Psoas muscle (tissue), 8 donors: ENCODE results near the gene STK25. TPM values are rescaled to one million over a fixed set of nuclear protein-coding genes. Genes with fewer than 3 reads are reported as not detected.

Experiments used
- ATAC-seq, 4 donors: fragments of 200-7000 bp; cut with Tn5 transposase; one replicate each; pipeline ENCODE4 v1.9.1; 2020; ENCODE audit warnings: moderate library complexity in 3 of 4, mild to moderate bottlenecking in 2 of 4
- DNase-seq, 2 donors: peaks; one replicate each; pipeline ENCODE4 v3.0.0-alpha.2; 2020
- H3K27ac ChIP-seq: fragments of 200-600 bp; one replicate; pipeline ENCODE4 v1.8.0; 2022
- H3K27me3 ChIP-seq, 3 donors: fragments of 200-600 bp in 1 of 3; one replicate each; pipeline versions ENCODE4 v1.6.1 to v1.8.0; 2013 to 2022; ENCODE audit warnings: low read length in 2 of 3, mild to moderate bottlenecking in 2 of 3, moderate library complexity in 1 of 3; ENCODE audit not compliant: insufficient read depth in 3 of 3
- H3K36me3 ChIP-seq, 2 donors: fragments of 200-600 bp in 1 of 2; one replicate each; pipeline versions ENCODE4 v1.6.1 to v1.8.0; 2013 to 2022; ENCODE audit warnings: low read depth in 1 of 2, mild to moderate bottlenecking in 1 of 2, moderate library complexity in 1 of 2; ENCODE audit not compliant: insufficient read depth in 1 of 2
- H3K4me1 ChIP-seq: fragments of 200-600 bp; one replicate; pipeline ENCODE4 v1.8.0; 2022
- H3K4me3 ChIP-seq: fragments of 200-600 bp; one replicate; pipeline ENCODE4 v1.8.0; 2022; ENCODE audit warnings: mild to moderate bottlenecking
- H3K9me3 ChIP-seq: fragments of 200-600 bp; one replicate; pipeline ENCODE4 v1.8.0; 2022
- WGBS, 3 donors: extraction: QIAGEN DNeasy Blood & Tissue Kit; methylation state at CpG; one replicate each; pipeline versions ENCODE4 v1.1.6 to v1.1.7; 2013; 5-methylcytosine and 5-hydroxymethylcytosine counted together
- intact Hi-C, 2 donors: fragments of 100-400 bp; cut with DNase I; formaldehyde crosslinking; loops; one replicate each; pipeline versions ENCODE4 v1.11.0 to v1.14.2; 2022
- polyA plus RNA-seq, 3 donors: library from polyadenylated mRNA; stranded (reverse); fragments of 200-250 nt; gene quantifications; one replicate each; pipeline ENCODE4 v1.2.3, GENCODE V29; 2013
- total RNA-seq, 4 donors: library from RNA; stranded (reverse); fragmentation: NEBNext Ultra II Directional in 2 of 4; extraction: Animal tissue kit (Norgen Biotek cat#: 25700) in 2 of 4; gene quantifications; one replicate each; pipeline versions ENCODE4 v1.2.1 to v1.2.4, GENCODE V29; 2021 to 2023
- TF ChIP-seq, protein P1 (sequence below): fragments of 200-600 bp; IDR thresholded peaks from one replicate; pipeline ENCODE4 v1.8.0; 2022; ENCODE audit warnings: antibody characterized with exemption
- donor health status: healthy with polysubstance abuse.
- donor health status: DM: no; HTN: no; CAD: no; lungs with moderate emphysema.
- donor health status: Bipolar disorder and iron deficiency.
- donor health status: healthy.
- donor health status: DM: yes; HTN: yes; CAD: no.
- donor health status: DM: no; HTN: no; CAD: no.
- donor health status: DM: no; HTN: no; CAD: no.
- donor health status: DM: yes; HTN: yes; CAD: no.

The STK25 gene
- total and polyA plus RNA-seq, 7 donors, result 227 to 489 (median 281) TPM

DNA sequence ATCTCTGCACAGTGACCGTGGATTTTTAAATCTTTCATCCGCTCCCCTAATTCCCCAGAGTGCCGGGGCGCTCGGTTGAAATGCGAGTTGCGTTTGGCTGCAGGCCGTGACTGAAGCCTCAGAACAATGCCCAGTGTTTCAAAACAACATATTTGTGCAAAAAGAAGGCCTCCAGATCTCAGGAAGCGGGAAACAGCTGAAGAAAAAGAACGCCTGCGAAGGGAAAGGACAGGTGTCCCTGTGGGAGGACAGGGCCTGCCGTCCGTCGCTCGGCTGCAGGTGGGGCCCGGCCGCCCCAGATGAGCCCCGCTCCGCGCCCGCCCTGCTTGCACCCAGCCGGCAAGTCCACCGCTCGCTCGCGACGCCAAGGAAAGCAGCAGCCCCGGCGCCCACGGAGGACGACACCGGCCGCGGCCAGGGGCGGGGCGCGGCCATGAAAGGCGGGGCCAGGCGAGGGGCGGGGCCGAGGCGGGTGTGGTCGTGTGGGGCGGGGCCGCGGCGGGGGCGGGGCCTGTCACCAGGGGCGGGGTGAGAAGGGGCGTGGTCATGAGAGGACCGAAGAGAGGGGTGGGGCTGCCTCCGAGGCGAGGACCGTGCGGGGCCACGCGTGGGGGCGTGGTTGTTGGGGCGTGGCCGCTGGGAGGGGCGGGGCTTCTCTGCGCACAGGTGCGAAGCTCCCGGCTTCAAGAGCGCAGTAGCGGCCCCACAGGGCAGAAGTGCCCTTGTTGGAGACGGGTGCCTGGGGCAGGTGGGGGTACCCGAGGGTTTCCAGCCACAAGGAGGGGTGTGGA is 32.6 kb upstream of the STK25 start:
- TF ChIP-seq, protein P1, sequence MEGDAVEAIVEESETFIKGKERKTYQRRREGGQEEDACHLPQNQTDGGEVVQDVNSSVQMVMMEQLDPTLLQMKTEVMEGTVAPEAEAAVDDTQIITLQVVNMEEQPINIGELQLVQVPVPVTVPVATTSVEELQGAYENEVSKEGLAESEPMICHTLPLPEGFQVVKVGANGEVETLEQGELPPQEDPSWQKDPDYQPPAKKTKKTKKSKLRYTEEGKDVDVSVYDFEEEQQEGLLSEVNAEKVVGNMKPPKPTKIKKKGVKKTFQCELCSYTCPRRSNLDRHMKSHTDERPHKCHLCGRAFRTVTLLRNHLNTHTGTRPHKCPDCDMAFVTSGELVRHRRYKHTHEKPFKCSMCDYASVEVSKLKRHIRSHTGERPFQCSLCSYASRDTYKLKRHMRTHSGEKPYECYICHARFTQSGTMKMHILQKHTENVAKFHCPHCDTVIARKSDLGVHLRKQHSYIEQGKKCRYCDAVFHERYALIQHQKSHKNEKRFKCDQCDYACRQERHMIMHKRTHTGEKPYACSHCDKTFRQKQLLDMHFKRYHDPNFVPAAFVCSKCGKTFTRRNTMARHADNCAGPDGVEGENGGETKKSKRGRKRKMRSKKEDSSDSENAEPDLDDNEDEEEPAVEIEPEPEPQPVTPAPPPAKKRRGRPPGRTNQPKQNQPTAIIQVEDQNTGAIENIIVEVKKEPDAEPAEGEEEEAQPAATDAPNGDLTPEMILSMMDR, result no peak
- no peaks in the 10 kb centered on the region for H3K36me3 ChIP-seq
- H3K4me1 ChIP-seq, result peaks cover 12% of the 10 kb centered on the region
- no peaks in the 10 kb centered on the region for H3K9me3 ChIP-seq
- peaks cover 0 to 20% (median 4%) of the 10 kb centered on the region in 3 donors for H3K27me3 ChIP-seq
- 2 to 4% (median 2%) methylated on average over 46 to 68 of the region's 68 CpGs for WGBS, 3 donors
- DNase-seq (peak; percentile 72 to 87), ATAC-seq (peak; percentile 91 to 93 (median 92))
- peak overlapping the region; percentile 66 for H3K4me3 ChIP-seq
- intact Hi-C loops, result no loop called here
- peak overlapping the region; percentile 46 for H3K27ac ChIP-seq

DNA sequence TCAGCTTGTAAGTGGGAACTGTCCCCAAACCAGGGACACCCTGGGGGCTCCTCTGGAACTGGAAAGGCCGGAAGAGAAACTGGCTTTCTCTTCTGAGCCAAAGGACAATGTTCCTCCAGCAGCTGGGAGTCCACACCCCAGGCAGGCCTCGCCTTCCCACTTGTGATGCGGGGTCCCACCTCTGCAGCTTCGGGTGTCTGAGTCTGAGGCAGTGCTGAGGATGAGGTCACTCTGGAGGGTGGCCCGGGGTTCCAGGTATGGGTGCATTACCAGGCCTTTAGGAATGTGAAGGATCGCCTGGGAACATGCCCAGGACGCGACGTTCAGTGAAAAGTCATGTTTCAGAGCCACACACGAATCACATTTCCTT is 32.0 kb upstream of the STK25 start:
- Histone ChIP-seq H3K4me1 (peaks cover 12% of the 10 kb centered on the region), H3K36me3 (no peaks in the 10 kb centered on the region), H3K4me3 (peak overlapping the region; percentile 66), H3K27me3 (peaks cover 0 to 20% (median 3%) of the 10 kb centered on the region in 3 donors), H3K9me3 (no peaks in the 10 kb centered on the region), H3K27ac (peak overlapping the region; percentile 46)
- TF ChIP-seq, protein P1, result no peak
- peak in 1 of 2 donors; percentile 73 for DNase-seq
- WGBS, 3 donors, result 29 to 33% (median 32%) methylated on average over 10 of the region's 10 CpGs
- intact Hi-C loops, result no loop called here
- peak in 3 of 4 donors; percentile 52 to 68 (median 56) for ATAC-seq

DNA sequence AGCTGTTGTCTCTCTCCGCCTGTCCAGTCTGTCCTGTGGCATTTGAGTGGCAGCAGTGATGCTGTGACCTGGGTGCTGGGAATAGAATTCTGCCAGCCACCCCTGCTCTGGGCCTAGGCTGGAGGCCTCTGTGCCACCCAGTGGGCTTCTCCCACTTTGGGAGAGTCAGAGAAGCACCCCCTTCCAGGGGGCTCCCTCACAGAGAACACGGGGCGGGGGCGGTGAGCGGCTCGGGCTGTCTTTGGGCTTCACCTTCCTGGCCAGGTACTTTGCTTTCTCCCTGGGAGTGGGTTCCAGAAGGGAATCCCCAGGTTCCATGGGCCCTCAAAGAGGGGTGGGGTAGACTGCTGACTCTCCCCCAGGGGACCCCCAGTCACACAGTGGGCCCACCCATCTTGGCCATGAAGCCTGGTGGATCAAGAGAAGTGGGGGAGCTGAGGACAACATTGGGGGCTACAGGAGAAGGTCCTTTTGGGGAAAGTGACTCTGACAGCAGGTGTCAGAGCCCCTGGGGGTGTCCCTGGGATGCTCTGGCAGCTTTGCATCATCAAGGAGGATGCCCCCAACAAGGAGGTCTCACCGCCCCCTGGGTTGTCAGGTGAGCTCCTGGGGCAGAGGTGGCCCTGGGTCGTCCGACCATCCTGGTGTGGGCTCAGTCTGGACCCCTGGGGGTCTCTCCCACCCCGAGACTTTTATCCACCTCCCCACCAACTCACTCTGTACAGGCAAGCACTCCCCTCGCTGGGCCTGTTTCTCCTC is 31.4 kb upstream of the STK25 start:
- H3K4me3 ChIP-seq, result no peak overlapping the region

DNA sequence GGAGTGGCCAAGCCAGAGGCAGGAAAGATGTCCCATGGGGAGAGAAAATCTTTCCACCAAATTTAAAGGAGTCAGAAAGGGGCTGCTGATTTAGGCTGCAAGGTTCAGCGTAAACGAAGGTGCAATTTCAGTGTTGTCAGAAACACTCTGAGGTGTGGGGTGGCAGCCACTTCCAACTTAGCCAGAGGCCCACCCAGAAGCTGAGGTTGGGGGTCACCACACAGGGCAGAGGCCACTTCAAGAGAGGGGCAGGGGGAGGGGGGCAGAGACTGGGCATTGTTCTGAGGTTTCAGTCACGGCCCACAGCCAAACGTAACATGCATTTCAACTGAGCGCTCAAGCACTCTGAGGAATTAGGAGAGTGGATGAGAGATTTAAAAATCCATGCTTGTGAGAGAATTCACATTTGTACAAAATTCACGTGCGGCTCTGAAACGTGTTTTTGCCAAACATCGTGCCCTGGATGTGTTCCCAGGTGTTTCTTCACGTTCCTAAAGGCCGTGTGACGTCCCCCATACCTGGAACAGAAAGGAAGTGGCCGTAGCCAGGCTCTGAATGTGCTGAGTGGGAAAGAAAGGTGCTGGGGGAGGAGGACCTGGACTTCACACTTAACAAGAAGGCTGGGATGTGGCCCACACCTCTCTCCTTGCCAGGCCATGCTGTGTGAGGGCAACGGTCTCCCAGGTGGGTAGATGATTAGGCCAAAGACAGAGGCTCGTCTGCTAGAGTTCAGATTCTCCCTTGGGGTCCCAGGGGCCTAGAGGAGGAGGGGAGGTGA is 30.6 kb upstream of the STK25 start:
- WGBS, 3 donors, result 77 to 81% (median 81%) methylated on average over 15 of the region's 15 CpGs
- TF ChIP-seq, protein P1, result no peak
- H3K4me3 ChIP-seq, result no peak overlapping the region
- ATAC-seq (no peak), DNase-seq (no peak)
- intact Hi-C loops, result no loop called here
- peaks cover 0 to 12% (median 3%) of the 10 kb centered on the region in 3 donors for H3K27me3 ChIP-seq
- H3K4me1 ChIP-seq, result peaks cover 12% of the 10 kb centered on the region
- no peak overlapping the region for H3K27ac ChIP-seq
- no peaks in the 10 kb centered on the region for H3K36me3 ChIP-seq
- H3K9me3 ChIP-seq, result no peaks in the 10 kb centered on the region

More for the DNA sequence above, 31.4 kb upstream of the STK25 start:
- intact Hi-C loops, result no loop called here
- 94 to 96% (median 94%) methylated on average over 11 of the region's 11 CpGs for WGBS, 3 donors
- no peak for ATAC-seq
- H3K27ac ChIP-seq, result no peak overlapping the region
- TF ChIP-seq, protein P1, result no peak
- no peaks in the 10 kb centered on the region for H3K36me3 ChIP-seq
- H3K27me3 ChIP-seq, result peaks cover 0 to 15% (median 3%) of the 10 kb centered on the region in 3 donors
- peaks cover 12% of the 10 kb centered on the region for H3K4me1 ChIP-seq
- DNase-seq, result no peak
- no peaks in the 10 kb centered on the region for H3K9me3 ChIP-seq
